HEK293 (cell line): Measurements from ENCODE around the gene SLC10A2.

ENCODE experiments used
- CTCF ChIA-PET: fragments of 350-600 bp; formaldehyde crosslinking; extraction: SDS; loops from one replicate; lab custom pipeline; 2021; ENCODE audit warnings: antibody characterized with exemption; lab: Yijun Ruan, JAX
- POLR2A ChIA-PET: fragments of 300-600 bp; formaldehyde crosslinking; extraction: SDS; loops from one replicate; lab custom pipeline; 2020; ENCODE audit warnings: antibody characterized with exemption, inconsistent platforms; lab: Yijun Ruan, JAX
- H3K27ac ChIP-seq: fragments of 200-500 bp; sonication (Bioruptor generic); 2 replicates; pipeline ENCODE4 v1.5.1; 2014; ENCODE audit warnings: low read depth, low read length, control low read depth, inconsistent platforms; ENCODE audit errors: extremely low read depth
- H3K36me3 ChIP-seq, 2 experiments: fragments of 200-500 bp in 1 of 2; sonication (Bioruptor generic) in 1 of 2; 1 replicate in 1 of 2; 2 replicates in 1 of 2; pipeline ENCODE4 v1.5.1; 2014 to 2017; ENCODE audit warnings: inconsistent platforms in 2 of 2, low read length in 2 of 2; ENCODE audit not compliant: control insufficient read depth in 2 of 2, insufficient read depth in 1 of 2
- H3K4me1 ChIP-seq: fragments of 200-500 bp; sonication (Bioruptor generic); 2 replicates; pipeline ENCODE4 v1.5.1; 2014; ENCODE audit warnings: mild to moderate bottlenecking, low read length, inconsistent platforms; ENCODE audit not compliant: control insufficient read depth, insufficient read depth
- H3K4me3 ChIP-seq: 2 replicates; pipeline ENCODE4 v1.5.1; 2011; ENCODE audit warnings: low read depth, mild to moderate bottlenecking, control low read depth, low read length, moderate library complexity
- H3K9me3 ChIP-seq: fragments of 200-500 bp; sonication (Bioruptor generic); 2 replicates; pipeline ENCODE4 v1.5.1; 2014; ENCODE audit warnings: low read depth, low read length, inconsistent platforms; ENCODE audit not compliant: control insufficient read depth, insufficient read depth
- CTCF ChIP-seq: fragments of 450-650 bp; formaldehyde crosslinking; IDR thresholded peaks from 2 replicates; pipeline ENCODE4 v1.5.1; 2016; ENCODE audit warnings: missing biosample characterization, missing genetic modification characterization
- KLF9 ChIP-seq: fragments of 450-650 bp; formaldehyde crosslinking; IDR thresholded peaks from 2 replicates; pipeline ENCODE4 v1.5.1; 2016; ENCODE audit warnings: missing biosample characterization, missing genetic modification characterization, low read depth
- PRDM6 ChIP-seq: fragments of 450-650 bp; formaldehyde crosslinking; IDR thresholded peaks from 2 replicates; pipeline ENCODE4 v1.5.1; 2017; ENCODE audit warnings: missing biosample characterization, missing genetic modification characterization
- SCRT2 ChIP-seq: fragments of 450-650 bp; formaldehyde crosslinking; IDR thresholded peaks from 2 replicates; pipeline ENCODE4 v1.5.1; 2016; ENCODE audit warnings: missing biosample characterization, missing genetic modification characterization
- SP3 ChIP-seq: fragments of 450-650 bp; formaldehyde crosslinking; IDR thresholded peaks from 2 replicates; pipeline ENCODE4 v1.5.1; 2016; ENCODE audit warnings: missing biosample characterization, missing genetic modification characterization
- ZBTB10 ChIP-seq: fragments of 450-650 bp; formaldehyde crosslinking; IDR thresholded peaks from 2 replicates; pipeline ENCODE4 v1.5.1; 2016; ENCODE audit warnings: missing biosample characterization, missing genetic modification characterization
- ZBTB49 ChIP-seq: fragments of 450-650 bp; formaldehyde crosslinking; IDR thresholded peaks from 2 replicates; pipeline ENCODE4 v1.5.1; 2016; ENCODE audit warnings: missing biosample characterization, missing genetic modification characterization, low read depth
- ZBTB8A ChIP-seq: fragments of 450-650 bp; formaldehyde crosslinking; IDR thresholded peaks from 2 replicates; pipeline ENCODE4 v1.5.1; 2016; ENCODE audit warnings: missing biosample characterization, missing genetic modification characterization
- ZNF138 ChIP-seq: fragments of 450-650 bp; formaldehyde crosslinking; IDR thresholded peaks from 2 replicates; pipeline ENCODE4 v1.5.1; 2016; ENCODE audit warnings: missing biosample characterization, missing genetic modification characterization, borderline replicate concordance
- ZNF148 ChIP-seq: fragments of 450-650 bp; formaldehyde crosslinking; IDR thresholded peaks from 2 replicates; pipeline ENCODE4 v1.5.0; 2017; ENCODE audit warnings: missing biosample characterization, missing genetic modification characterization, borderline replicate concordance
- ZNF155 ChIP-seq: fragments of 450-650 bp; formaldehyde crosslinking; IDR thresholded peaks from 2 replicates; pipeline ENCODE4 v1.5.1; 2016; ENCODE audit warnings: missing biosample characterization, missing genetic modification characterization
- ZNF404 ChIP-seq: fragments of 450-650 bp; formaldehyde crosslinking; IDR thresholded peaks from 2 replicates; pipeline ENCODE4 v1.5.1; 2017; ENCODE audit warnings: missing biosample characterization, missing genetic modification characterization
- ZNF423 ChIP-seq: fragments of 450-650 bp; formaldehyde crosslinking; IDR thresholded peaks from 2 replicates; pipeline ENCODE4 v1.5.1; 2016; ENCODE audit warnings: missing biosample characterization, missing genetic modification characterization
- ZNF426 ChIP-seq: fragments of 450-650 bp; formaldehyde crosslinking; IDR thresholded peaks from 2 replicates; pipeline ENCODE4 v1.5.1; 2017; ENCODE audit warnings: missing biosample characterization, missing genetic modification characterization, mild to moderate bottlenecking, inconsistent platforms, moderate library complexity
- ZNF513 ChIP-seq: fragments of 450-650 bp; IDR thresholded peaks from 2 replicates; pipeline ENCODE4 v1.5.1; 2018; ENCODE audit warnings: missing biosample characterization, missing genetic modification characterization
- ZNF560 ChIP-seq: fragments of 450-650 bp; formaldehyde crosslinking; IDR thresholded peaks from 2 replicates; pipeline ENCODE4 v1.5.1; 2017; ENCODE audit warnings: missing biosample characterization, missing genetic modification characterization, borderline replicate concordance
- ZNF600 ChIP-seq: fragments of 450-650 bp; formaldehyde crosslinking; IDR thresholded peaks from 2 replicates; pipeline ENCODE4 v1.5.1; 2016; ENCODE audit warnings: missing biosample characterization, missing genetic modification characterization
- ZNF654 ChIP-seq: fragments of 450-650 bp; formaldehyde crosslinking; IDR thresholded peaks from 2 replicates; pipeline ENCODE4 v1.5.1; 2016; ENCODE audit warnings: low read depth, missing biosample characterization, missing genetic modification characterization
- ZNF768 ChIP-seq: fragments of 450-650 bp; formaldehyde crosslinking; IDR thresholded peaks from 2 replicates; pipeline ENCODE4 v1.5.1; 2018; ENCODE audit warnings: missing biosample characterization, mild to moderate bottlenecking, missing genetic modification characterization
- ZNF791 ChIP-seq: fragments of 450-650 bp; formaldehyde crosslinking; IDR thresholded peaks from 2 replicates; pipeline ENCODE4 v1.5.1; 2016; ENCODE audit warnings: missing biosample characterization, missing genetic modification characterization
- ZNF830 ChIP-seq: fragments of 450-650 bp; IDR thresholded peaks from 2 replicates; pipeline ENCODE4 v1.5.0; 2018; ENCODE audit warnings: missing biosample characterization, missing genetic modification characterization, low read depth, mild to moderate bottlenecking, moderate library complexity
- ZNF843 ChIP-seq: fragments of 450-650 bp; formaldehyde crosslinking; IDR thresholded peaks from 2 replicates; pipeline ENCODE4 v1.5.1; 2016; ENCODE audit warnings: missing biosample characterization, missing genetic modification characterization

The SLC10A2 gene

GRCh38 chr13:103018556-103018955 lies 47.7 kb downstream of the SLC10A2 start (continued):
- no peak for TF ChIP-seq ZNF560 (tag by site-specific recombination)
- TF ChIP-seq SP3 (tag by site-specific recombination): no peak
- no peak for TF ChIP-seq ZBTB49 (tag by site-specific recombination)
- no peak for TF ChIP-seq ZNF843 (tag by site-specific recombination)
- no peak for TF ChIP-seq SCRT2
- no peak for TF ChIP-seq ZNF138 (tag by site-specific recombination)

GRCh38 chr13:103012646-103013045 lies 53.6 kb downstream of the SLC10A2 start:
- H3K36me3 ChIP-seq: no peaks in the 10 kb centered on the region
- TF ChIP-seq ZNF830 (no peak), ZBTB8A (tag by site-specific recombination) (no peak), ZNF426 (tag by site-specific recombination) (no peak), ZNF768 (no peak), ZBTB10 (tag by site-specific recombination) (no peak), ZNF148 (tag by site-specific recombination) (no peak), CTCF (tag by site-specific recombination) (no peak), ZNF600 (no peak), ZNF404 (no peak), ZNF423 (tag by site-specific recombination) (no peak), ZNF155 (tag by site-specific recombination) (no peak), ZNF791 (no peak), ZNF513 (tag by site-specific recombination) (no peak), PRDM6 (tag by site-specific recombination) (no peak), ZNF654 (tag by site-specific recombination) (no peak), KLF9 (tag by site-specific recombination) (no peak)
- no peaks in the 10 kb centered on the region for H3K9me3 ChIP-seq
- CTCF ChIA-PET: no interaction called here
- no peaks in the 10 kb centered on the region for H3K4me1 ChIP-seq
- no peak overlapping the region for H3K4me3 ChIP-seq
- no peak overlapping the region for H3K27ac ChIP-seq
- POLR2A ChIA-PET: no interaction called here
